ENCODE results near the gene ITGB1BP1.
A peak's percentile ranks its signal among the peaks of the same experiment; 100 is the strongest.

ITGB1BP1 gene

DNA sequence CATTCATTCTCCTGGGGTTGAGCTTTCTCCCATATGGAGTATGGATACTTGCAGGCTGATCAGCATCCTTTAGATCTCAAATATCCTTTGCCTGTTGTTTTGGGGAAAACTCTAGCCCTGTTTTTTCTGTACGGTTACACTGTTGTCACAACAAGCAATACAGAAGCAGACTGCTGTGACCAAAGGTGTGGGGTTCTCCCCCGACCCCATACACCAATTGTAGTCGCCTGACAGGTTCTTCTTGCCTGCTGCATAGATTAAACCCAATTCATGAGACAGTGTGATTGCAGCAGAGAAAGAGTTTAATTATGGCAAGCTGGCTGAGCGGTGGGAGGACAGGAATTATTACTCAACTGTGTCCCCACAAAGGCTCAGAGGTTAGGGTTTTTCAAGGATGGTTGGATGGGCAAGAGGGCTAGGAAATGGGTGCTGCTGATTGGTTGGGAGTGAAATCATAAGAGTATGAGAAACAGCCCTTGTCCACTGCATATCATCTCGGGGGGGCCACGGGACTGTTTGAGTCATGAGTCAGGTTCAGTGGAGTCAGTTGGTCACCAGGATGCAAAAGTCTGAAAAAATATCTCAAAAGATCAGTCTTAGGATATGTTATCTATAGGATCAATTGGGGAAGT is 40.6 kb downstream of the ITGB1BP1 start:
- no peak overlapping the region for H3K4me2 ChIP-seq (ENCODE audit: low read length)
- H3K4me1 ChIP-seq (ENCODE audit: control insufficient read depth, insufficient read depth, low read length) = peaks cover 53% of the 10 kb centered on the region
- no peak overlapping the region for H3K9ac ChIP-seq (ENCODE audit: low read depth, low read length)
- no peaks in the 10 kb centered on the region for H3K9me3 ChIP-seq (replicated peaks; ENCODE audit: low read length)
- no peak overlapping the region for H3K4me3 ChIP-seq (ENCODE audit: low read length)
- no peaks in the 10 kb centered on the region for H3K27me3 ChIP-seq (ENCODE audit: control insufficient read depth, insufficient read depth, low read length)
- peaks cover 77% of the 10 kb centered on the region for H3K36me3 ChIP-seq (ENCODE audit: insufficient read depth, low read length)

DNA sequence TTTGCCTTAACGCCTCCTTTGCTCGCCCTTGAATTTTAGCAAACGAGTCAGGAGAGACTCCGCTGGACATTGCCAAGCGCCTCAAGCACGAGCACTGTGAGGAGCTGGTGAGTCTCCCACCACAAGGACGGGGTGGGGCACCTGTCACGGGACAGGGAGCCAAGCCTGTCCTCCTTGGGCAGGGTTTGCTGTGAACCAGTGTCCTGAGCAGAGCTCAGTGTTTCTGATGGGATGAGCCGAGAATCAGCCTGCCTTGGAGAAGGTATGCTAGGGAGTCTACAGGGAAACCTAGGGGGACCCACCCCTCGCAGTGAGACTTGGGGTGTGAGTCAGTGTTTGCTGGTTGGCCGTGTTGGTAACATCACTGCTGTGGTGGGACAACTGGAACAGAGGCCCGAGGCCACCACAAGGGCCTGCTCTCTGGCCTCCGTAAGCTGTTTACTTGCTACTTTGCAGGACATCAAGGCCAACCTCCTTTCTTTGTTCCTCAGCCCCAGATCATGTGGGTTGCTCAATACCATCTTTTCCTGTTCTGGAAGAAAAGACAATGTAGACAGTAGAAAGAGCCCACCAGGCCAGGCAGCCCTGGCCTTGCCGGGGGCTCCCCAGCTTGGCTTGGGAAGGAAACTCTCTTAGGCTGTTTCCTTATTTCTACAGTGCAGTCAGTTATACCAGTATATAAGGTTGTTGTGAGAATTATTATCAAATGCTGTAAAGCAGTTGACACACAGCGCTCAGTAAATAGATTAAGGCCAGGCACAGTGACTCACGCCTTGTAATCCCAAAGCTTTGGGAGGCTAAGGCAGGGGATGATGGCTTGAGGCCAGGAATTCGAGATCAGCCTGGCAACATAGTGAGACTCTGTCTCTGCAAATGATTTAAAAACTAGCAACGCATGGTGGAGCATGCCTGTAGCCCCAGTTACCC is 42.4 kb downstream of the ITGB1BP1 start:
- Histone ChIP-seq H3K9ac (ENCODE audit: low read depth, low read length) (peak overlapping the region; percentile 35), H3K4me1 (ENCODE audit: control insufficient read depth, insufficient read depth, low read length) (peaks cover 47% of the 10 kb centered on the region), H3K4me3 (ENCODE audit: low read length) (no peak overlapping the region), H3K9me3 (replicated peaks; ENCODE audit: low read length) (no peaks in the 10 kb centered on the region), H3K4me2 (ENCODE audit: low read length) (peak overlapping the region; percentile 39), H3K27me3 (ENCODE audit: control insufficient read depth, insufficient read depth, low read length) (no peaks in the 10 kb centered on the region), H3K36me3 (ENCODE audit: insufficient read depth, low read length) (peaks cover 82% of the 10 kb centered on the region)

DNA sequence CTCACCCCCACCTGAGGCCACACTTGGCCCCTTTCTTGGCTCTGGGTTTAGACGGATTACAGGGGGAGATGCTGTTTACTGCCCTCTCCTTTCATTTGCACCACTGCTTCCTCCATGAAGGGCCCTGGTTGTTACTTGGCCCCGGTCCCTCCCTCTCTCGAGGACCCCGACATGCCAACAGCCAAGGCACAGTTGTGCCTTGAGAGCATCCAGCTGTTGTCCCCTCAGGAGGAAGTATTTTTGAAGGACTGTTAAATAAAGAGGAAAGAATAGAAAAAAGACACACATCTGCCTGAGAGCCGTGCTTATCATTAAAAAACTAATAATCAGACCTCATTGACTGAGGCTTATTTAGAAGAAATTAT is 44.0 kb downstream of the ITGB1BP1 start:
- no peaks in the 10 kb centered on the region for H3K9me3 ChIP-seq (replicated peaks; ENCODE audit: low read length)
- no peaks in the 10 kb centered on the region for H3K27me3 ChIP-seq (ENCODE audit: control insufficient read depth, insufficient read depth, low read length)
- peaks cover 40% of the 10 kb centered on the region for H3K4me1 ChIP-seq (ENCODE audit: control insufficient read depth, insufficient read depth, low read length)
- no peak overlapping the region for H3K4me3 ChIP-seq (ENCODE audit: low read length)
- H3K36me3 ChIP-seq (ENCODE audit: insufficient read depth, low read length) = peaks cover 82% of the 10 kb centered on the region
- H3K4me2 ChIP-seq (ENCODE audit: low read length) = no peak overlapping the region
- no peak overlapping the region for H3K9ac ChIP-seq (ENCODE audit: low read depth, low read length)

DNA sequence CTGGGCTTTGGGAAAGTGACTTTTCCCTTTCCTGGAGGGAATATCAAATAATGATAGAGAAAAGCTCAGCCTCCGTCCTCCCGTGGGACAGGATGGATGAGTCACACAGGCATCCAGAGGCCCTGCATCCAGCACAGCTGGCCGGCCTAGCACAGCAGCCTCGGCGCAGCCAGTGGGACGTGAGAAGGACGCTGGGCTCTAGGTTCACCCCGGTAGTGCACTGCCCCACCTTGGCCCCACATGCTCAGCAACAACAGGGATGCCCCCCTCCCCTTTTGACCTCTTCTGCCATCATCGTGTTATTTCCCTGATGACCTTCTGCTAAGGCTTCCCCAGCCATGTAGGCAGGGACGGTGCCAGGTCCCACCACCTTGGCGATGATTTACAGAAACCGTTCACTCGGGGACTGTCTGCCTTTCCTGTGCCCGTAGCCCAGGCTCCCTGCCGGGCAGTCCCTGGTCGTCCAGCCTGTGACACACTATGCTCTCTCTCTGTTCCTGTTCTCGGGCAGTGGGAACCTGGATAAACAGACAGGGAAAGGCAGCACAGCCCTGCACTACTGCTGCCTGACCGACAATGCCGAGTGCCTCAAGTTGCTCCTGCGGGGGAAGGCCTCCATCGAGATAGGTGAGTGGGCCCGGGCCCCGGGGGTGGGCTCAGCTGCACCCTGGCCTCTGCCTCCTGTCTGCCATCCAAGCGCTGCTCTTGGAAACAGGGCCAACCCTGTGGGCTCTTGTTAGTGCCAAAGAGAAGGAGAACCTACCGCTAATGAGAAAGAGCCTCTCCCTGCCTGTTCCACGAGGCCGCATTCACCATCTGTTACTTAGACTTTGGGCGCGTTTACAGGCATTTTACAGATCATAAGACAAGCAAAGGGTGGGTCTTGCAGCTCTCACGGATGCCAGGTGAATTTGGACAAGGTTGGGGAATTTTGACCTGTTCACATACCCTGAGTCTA is 44.6 kb downstream of the ITGB1BP1 start:
- Histone ChIP-seq H3K36me3 (ENCODE audit: insufficient read depth, low read length) (peaks cover 84% of the 10 kb centered on the region), H3K4me2 (ENCODE audit: low read length) (peak overlapping the region; percentile 58), H3K27me3 (ENCODE audit: control insufficient read depth, insufficient read depth, low read length) (no peaks in the 10 kb centered on the region), H3K4me1 (ENCODE audit: control insufficient read depth, insufficient read depth, low read length) (peaks cover 40% of the 10 kb centered on the region), H3K9me3 (replicated peaks; ENCODE audit: low read length) (no peaks in the 10 kb centered on the region), H3K9ac (ENCODE audit: low read depth, low read length) (peak overlapping the region; percentile 46), H3K4me3 (ENCODE audit: low read length) (no peak overlapping the region)

DNA sequence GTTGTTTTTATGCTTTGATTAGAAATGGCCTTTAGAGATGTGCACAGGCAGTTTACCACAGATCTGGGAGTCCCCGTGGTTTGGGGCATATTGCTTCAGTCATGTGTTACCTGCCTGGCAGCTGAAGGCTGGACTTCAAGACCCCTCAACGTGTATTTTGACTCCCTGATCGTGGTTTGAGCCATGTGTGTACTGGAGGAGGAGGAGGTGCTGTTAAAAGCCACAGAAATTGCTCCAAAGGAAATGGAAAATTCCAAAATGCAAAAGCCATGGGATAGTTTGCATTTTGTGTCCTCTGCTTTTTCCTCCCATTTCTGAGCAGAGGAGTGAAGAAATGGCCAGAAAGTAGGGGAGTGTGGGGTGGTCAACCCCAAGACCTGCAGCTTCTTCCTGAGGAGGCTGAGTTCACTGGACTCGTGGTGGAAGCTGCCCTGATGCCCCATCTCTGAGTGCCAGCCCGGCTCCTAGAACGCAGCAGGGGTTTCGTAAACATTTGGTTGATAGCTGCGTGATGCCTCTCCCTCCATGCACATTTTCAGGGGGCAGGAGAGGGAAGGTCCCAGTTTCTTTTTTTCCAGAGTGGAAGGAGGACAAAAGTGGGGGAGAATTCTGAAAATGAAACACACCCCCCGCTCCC is 45.7 kb downstream of the ITGB1BP1 start:
- H3K4me2 ChIP-seq (ENCODE audit: low read length) = peak overlapping the region; percentile 58
- peaks cover 40% of the 10 kb centered on the region for H3K4me1 ChIP-seq (ENCODE audit: control insufficient read depth, insufficient read depth, low read length)
- peak overlapping the region; percentile 46 for H3K9ac ChIP-seq (ENCODE audit: low read depth, low read length)
- H3K4me3 ChIP-seq (ENCODE audit: low read length) = no peak overlapping the region
- no peaks in the 10 kb centered on the region for H3K9me3 ChIP-seq (replicated peaks; ENCODE audit: low read length)
- H3K36me3 ChIP-seq (ENCODE audit: insufficient read depth, low read length) = peaks cover 84% of the 10 kb centered on the region
- H3K27me3 ChIP-seq (ENCODE audit: control insufficient read depth, insufficient read depth, low read length) = no peaks in the 10 kb centered on the region

DNA sequence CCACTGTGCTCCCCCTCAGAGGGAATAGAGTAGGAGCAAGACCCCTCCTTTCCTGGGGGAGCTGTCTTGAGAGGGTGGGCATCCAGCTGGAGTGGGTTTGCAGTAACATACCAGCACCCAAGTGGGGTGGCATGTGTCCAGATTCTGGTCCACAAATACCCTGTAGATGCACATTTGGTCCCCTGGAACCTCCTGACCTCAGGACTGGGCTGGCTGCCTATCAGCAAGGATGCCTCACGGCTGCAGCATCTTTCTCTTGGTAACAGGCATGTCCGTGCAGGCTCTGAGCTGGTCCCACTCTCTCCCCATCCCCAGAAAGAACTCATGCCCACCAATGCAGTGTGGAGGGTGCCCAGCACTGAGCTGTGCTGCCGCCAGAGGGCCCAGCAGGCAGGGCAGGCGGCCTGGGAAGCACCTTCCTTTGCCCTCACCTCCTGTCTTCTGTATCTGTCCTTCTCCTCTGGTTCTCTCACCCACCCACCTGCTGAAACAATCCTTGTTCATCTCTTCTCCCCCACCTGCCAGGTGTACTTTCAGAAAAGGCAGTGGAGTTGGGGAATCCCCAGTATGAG is 47.4 kb downstream of the ITGB1BP1 start:
- no peaks in the 10 kb centered on the region for H3K27me3 ChIP-seq (ENCODE audit: control insufficient read depth, insufficient read depth, low read length)
- no peak overlapping the region for H3K4me2 ChIP-seq (ENCODE audit: low read length)
- peaks cover 85% of the 10 kb centered on the region for H3K36me3 ChIP-seq (ENCODE audit: insufficient read depth, low read length)
- peaks cover 48% of the 10 kb centered on the region for H3K4me1 ChIP-seq (ENCODE audit: control insufficient read depth, insufficient read depth, low read length)
- H3K9me3 ChIP-seq (replicated peaks; ENCODE audit: low read length) = no peaks in the 10 kb centered on the region
- H3K9ac ChIP-seq (ENCODE audit: low read depth, low read length) = no peak overlapping the region
- H3K4me3 ChIP-seq (ENCODE audit: low read length) = no peak overlapping the region

DNA sequence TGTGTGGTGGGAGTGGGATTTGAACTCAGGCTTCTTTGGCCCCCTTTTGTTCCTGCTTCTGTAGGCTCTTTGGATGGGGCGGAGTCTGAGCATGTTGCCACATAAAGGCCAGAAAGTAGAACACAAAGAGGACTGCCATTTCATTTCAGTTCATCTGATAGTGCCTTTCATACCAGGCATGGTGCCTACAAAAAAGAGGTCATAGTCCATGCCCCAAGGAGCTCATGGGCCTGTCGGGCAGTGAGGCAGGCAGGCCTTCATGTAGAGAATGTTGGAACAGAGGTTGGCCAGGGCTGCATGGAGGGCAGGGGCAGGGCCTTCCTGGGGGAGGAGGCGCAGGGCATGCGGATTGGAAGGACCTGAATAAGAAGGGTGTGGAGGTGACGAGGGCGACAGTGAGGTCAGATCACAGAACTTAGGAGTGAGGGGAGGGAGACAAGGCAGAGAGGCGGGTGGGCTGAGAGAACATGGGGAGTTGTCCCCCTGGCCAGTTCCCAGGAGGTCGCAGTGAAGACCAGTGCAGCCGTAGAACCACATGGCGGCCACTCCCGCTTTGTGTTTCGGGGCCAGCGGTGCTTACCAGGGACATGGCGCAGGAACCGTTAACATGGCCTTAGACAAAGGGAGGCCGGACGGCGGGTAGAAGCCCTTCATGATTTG is 49.1 kb downstream of the ITGB1BP1 start:
- no peak overlapping the region for H3K9ac ChIP-seq (ENCODE audit: low read depth, low read length)
- no peak overlapping the region for H3K4me2 ChIP-seq (ENCODE audit: low read length)
- H3K9me3 ChIP-seq (replicated peaks; ENCODE audit: low read length) = no peaks in the 10 kb centered on the region
- H3K27me3 ChIP-seq (ENCODE audit: control insufficient read depth, insufficient read depth, low read length) = no peaks in the 10 kb centered on the region
- H3K36me3 ChIP-seq (ENCODE audit: insufficient read depth, low read length) = peaks cover 86% of the 10 kb centered on the region
- no peak overlapping the region for H3K4me3 ChIP-seq (ENCODE audit: low read length)
- peaks cover 49% of the 10 kb centered on the region for H3K4me1 ChIP-seq (ENCODE audit: control insufficient read depth, insufficient read depth, low read length)

DNA sequence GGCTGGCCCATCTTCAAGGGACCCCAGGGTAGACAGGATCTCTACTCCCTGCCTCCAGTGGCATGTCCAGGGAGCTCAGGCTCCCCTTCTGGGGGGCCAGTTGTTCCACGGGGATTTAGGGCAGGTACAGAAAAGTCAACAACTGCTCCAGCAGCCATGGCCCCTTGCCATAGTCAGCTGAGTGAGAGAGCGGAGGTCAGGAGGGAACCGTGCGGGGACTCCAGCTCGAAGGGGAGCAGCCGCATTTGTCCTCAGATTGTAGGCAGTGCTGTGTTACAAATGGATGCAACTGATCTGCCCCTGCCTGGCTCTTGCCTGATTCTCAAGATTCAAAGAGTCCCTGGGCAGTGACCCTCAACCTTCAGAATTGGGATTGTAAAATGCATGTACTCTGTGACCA is 49.9 kb downstream of the ITGB1BP1 start:
- H3K36me3 ChIP-seq (ENCODE audit: insufficient read depth, low read length) = peaks cover 84% of the 10 kb centered on the region
- H3K4me3 ChIP-seq (ENCODE audit: low read length) = no peak overlapping the region

DNA sequence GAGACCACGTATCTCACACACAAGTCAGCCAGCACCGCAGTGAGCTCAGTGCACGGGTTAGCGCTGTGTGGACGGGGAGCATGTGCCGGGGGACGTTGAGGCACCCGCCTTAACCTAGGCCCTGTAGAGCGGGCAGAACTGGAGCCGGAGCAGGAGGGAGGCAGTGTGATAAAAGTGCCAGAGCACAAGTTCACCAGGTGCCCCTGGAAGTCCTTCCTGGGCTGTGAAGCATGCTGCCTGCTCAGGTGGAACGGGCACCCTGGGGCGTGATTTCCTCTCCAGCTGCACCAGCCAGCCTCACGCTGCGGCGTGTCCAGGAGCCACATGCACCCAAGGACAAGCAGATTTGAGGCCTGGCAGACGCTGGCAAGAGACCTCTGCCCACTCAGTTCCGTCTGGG is 50.3 kb downstream of the ITGB1BP1 start:
- no peak overlapping the region for H3K4me3 ChIP-seq (ENCODE audit: low read length)
- no peaks in the 10 kb centered on the region for H3K9me3 ChIP-seq (replicated peaks; ENCODE audit: low read length)
- no peaks in the 10 kb centered on the region for H3K27me3 ChIP-seq (ENCODE audit: control insufficient read depth, insufficient read depth, low read length)
- H3K36me3 ChIP-seq (ENCODE audit: insufficient read depth, low read length) = peaks cover 87% of the 10 kb centered on the region
- peaks cover 37% of the 10 kb centered on the region for H3K4me1 ChIP-seq (ENCODE audit: control insufficient read depth, insufficient read depth, low read length)
- H3K4me2 ChIP-seq (ENCODE audit: low read length) = no peak overlapping the region
- H3K9ac ChIP-seq (ENCODE audit: low read depth, low read length) = no peak overlapping the region

More for the DNA sequence above, 49.9 kb downstream of the ITGB1BP1 start:
- Histone ChIP-seq H3K27me3 (ENCODE audit: control insufficient read depth, insufficient read depth, low read length) (no peaks in the 10 kb centered on the region), H3K4me2 (ENCODE audit: low read length) (no peak overlapping the region), H3K4me1 (ENCODE audit: control insufficient read depth, insufficient read depth, low read length) (peaks cover 41% of the 10 kb centered on the region), H3K9me3 (replicated peaks; ENCODE audit: low read length) (no peaks in the 10 kb centered on the region), H3K9ac (ENCODE audit: low read depth, low read length) (no peak overlapping the region)

DNA sequence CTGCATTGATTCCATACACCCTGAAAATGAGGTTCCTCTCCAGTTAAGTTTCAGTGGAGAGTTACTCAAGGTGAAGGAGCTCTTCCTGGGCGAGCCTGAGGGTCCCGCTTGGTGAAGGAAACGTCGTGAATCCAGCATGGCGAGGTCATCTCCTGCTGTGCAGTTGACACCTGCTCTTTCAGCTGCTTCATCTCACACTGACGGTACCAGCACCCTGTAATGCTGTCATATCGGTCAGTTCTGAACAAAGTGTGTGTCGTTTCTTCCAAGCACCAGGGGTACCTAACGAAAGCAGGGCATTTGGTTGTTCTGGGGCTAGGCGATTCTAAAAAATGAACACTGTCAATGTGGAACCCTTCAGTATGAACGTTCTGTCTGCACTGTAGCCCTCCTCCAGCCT is 52.6 kb downstream of the ITGB1BP1 start:
- H3K27me3 ChIP-seq (ENCODE audit: control insufficient read depth, insufficient read depth, low read length) = no peaks in the 10 kb centered on the region
- no peaks in the 10 kb centered on the region for H3K9me3 ChIP-seq (replicated peaks; ENCODE audit: low read length)
- H3K9ac ChIP-seq (ENCODE audit: low read depth, low read length) = peak overlapping the region; percentile 13
- no peak overlapping the region for H3K4me3 ChIP-seq (ENCODE audit: low read length)
- H3K4me1 ChIP-seq (ENCODE audit: control insufficient read depth, insufficient read depth, low read length) = peaks cover 26% of the 10 kb centered on the region
- H3K36me3 ChIP-seq (ENCODE audit: insufficient read depth, low read length) = peaks cover 85% of the 10 kb centered on the region
- H3K4me2 ChIP-seq (ENCODE audit: low read length) = peak overlapping the region; percentile 18
